ENCODE measurements around the gene CD5L. TPM values are rescaled to one million over a fixed set of nuclear protein-coding genes. Genes with fewer than 3 reads are reported as not detected.

CD5L gene
- total and polyA plus RNA-seq, 10 donors = 16.8 to 892 (median 373) TPM

DNA sequence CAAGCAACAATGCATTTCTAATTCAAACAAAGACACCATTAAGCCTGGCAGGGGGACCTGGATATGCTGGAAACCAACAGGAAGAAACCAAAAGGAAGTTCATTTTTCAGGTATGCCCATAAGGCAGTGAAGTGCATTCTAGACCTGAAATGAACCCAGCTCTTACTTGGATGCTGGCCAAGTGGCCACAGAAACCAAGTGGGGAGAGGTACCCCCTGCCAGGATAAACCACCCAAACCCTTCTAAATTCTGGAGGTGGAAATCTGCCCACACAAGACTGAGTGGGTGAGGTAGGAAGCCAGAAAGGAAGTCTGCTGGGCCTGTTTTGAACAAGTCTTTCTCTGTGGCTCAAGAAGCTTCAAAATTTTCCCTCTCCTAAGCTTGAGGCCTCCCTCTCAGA lies 2.6 kb downstream of the CD5L start:
- TF ChIP-seq POLR2A (IDR thresholded peaks at IDR 0.05) (no peak), POLR2AphosphoS5 (IDR thresholded peaks at IDR 0.05) (no peak)
- TF ChIP-seq, protein P1, sequence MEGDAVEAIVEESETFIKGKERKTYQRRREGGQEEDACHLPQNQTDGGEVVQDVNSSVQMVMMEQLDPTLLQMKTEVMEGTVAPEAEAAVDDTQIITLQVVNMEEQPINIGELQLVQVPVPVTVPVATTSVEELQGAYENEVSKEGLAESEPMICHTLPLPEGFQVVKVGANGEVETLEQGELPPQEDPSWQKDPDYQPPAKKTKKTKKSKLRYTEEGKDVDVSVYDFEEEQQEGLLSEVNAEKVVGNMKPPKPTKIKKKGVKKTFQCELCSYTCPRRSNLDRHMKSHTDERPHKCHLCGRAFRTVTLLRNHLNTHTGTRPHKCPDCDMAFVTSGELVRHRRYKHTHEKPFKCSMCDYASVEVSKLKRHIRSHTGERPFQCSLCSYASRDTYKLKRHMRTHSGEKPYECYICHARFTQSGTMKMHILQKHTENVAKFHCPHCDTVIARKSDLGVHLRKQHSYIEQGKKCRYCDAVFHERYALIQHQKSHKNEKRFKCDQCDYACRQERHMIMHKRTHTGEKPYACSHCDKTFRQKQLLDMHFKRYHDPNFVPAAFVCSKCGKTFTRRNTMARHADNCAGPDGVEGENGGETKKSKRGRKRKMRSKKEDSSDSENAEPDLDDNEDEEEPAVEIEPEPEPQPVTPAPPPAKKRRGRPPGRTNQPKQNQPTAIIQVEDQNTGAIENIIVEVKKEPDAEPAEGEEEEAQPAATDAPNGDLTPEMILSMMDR (IDR thresholded peaks at IDR 0.05 in 8 of 11, conservative IDR thresholded peaks at IDR 0.05 in 3 of 11) = no peak
- intact Hi-C loops (cut with DNase I; ENCODE audit: low total_unique reads) = no loop called here
- H3K9me3 ChIP-seq = no peaks in the 10 kb centered on the region
- H3K27ac ChIP-seq = peak overlapping the region in 5 of 8 donors; percentile 30 to 57 (median 37)
- peaks cover 0 to 27% (median 13%) of the 10 kb centered on the region in 6 donors for H3K4me1 ChIP-seq
- H3K27me3 ChIP-seq (replicated peaks in 1 of 7) = peaks cover 0 to 15% (median 0%) of the 10 kb centered on the region in 7 donors
- H3K36me3 ChIP-seq = no peaks in the 10 kb centered on the region
- H3K4me3 ChIP-seq = peak overlapping the region in 2 of 8 donors; percentile 31 to 42
- no peak for DNase-seq

DNA sequence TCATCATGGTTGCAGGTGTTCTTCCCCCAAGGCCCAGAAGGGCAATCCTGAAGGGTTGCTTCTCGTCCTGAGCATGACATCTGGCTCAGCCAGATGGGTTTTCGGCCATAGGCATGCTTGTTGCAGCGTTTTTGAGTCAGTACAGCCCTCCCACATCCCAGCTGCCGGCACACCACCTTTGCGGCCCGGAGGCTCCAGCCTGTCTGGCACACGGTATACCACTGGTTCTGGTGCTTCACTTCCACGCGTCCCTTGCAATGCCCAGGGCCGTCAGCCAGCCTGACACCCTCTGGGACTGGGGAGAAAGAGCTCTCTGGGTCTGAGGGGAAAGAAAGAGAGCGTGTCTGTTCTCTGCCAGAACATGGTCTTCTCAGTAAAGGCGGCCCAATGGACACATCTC lies 7.2 kb downstream of the CD5L start:
- Histone ChIP-seq H3K4me1 (peaks cover 0 to 12% (median 7%) of the 10 kb centered on the region in 6 donors), H3K27ac (no peak overlapping the region), H3K27me3 (replicated peaks in 1 of 7) (peaks cover 0 to 4% (median 0%) of the 10 kb centered on the region in 7 donors), H3K36me3 (no peaks in the 10 kb centered on the region), H3K9me3 (no peaks in the 10 kb centered on the region), H3K4me3 (no peak overlapping the region)
- TF ChIP-seq POLR2A (IDR thresholded peaks at IDR 0.05) (no peak), POLR2AphosphoS5 (IDR thresholded peaks at IDR 0.05) (no peak)
- TF ChIP-seq, protein P1 (IDR thresholded peaks at IDR 0.05 in 8 of 11, conservative IDR thresholded peaks at IDR 0.05 in 3 of 11) = no peak
- WGBS, 5 donors = 84 to 92% (median 86%) methylated on average over 12 of the region's 12 CpGs
- intact Hi-C loops (cut with DNase I; ENCODE audit: low total_unique reads) = no loop called here
- DNase-seq = no peak

DNA sequence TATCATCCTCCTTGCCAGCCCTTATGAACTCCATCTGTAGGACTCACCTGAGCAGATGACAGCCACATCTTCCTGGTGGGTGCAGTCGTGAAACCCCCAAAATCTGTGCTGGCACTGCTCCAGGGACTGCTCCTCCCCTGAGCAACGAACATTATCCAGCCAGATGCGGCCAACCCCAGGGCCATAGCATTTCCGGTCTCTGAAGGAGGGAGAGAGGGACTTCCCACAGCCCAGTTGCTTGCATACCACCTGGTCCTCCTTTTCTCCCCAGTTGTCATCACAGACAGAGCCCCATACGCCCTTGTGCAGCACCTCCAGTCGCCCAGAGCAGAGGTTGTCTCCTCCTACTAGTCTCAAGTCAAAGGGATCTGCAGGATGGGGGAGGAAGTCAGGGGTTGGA lies 8.5 kb downstream of the CD5L start:
- H3K36me3 ChIP-seq = no peaks in the 10 kb centered on the region
- H3K4me1 ChIP-seq = peaks cover 0 to 16% (median 10%) of the 10 kb centered on the region in 6 donors
- peaks cover 0 to 4% (median 0%) of the 10 kb centered on the region in 7 donors for H3K27me3 ChIP-seq (replicated peaks in 1 of 7)
- no peaks in the 10 kb centered on the region for H3K9me3 ChIP-seq
- 73 to 86% (median 78%) methylated on average over 6 of the region's 6 CpGs for WGBS, 5 donors
- no peak overlapping the region for H3K4me3 ChIP-seq
- DNase-seq = no peak
- intact Hi-C loops (cut with DNase I; ENCODE audit: low total_unique reads) = no loop called here
- TF ChIP-seq, protein P1 (IDR thresholded peaks at IDR 0.05 in 8 of 11, conservative IDR thresholded peaks at IDR 0.05 in 3 of 11) = no peak
- TF ChIP-seq POLR2AphosphoS5 (IDR thresholded peaks at IDR 0.05) = no peak
- TF ChIP-seq POLR2A (IDR thresholded peaks at IDR 0.05) = no peak
- H3K27ac ChIP-seq = no peak overlapping the region

DNA sequence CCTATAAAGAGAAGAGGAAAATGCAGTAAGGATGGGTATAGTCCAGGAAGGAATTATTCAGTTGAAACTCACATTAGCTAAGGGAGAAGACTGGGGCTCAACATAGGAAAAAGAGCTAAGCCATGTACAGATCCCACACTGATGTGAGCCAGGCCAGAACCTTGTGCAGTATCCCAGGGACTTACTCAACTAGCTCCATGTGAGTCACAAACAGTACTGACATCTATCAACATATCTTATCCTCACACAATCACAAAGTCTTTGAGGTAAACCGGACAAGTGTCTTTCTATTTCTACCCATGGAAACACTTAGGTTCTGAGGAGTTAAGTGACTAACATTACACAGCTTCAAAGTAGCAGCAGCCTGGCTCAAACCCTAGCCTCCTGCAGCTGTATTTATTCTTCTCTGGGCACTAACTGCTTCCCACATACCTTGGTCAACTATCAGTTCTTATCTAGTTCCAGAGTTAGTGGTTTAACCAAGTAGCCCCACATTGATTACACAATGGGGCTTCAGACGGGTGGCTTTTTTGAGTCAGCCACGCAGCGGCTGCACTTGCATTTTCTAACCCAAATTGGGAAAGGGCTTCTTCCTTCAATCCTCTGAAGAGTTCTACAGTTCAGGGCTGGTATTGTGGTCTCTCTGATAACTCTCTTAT lies 9.5 kb downstream of the CD5L start:
- intact Hi-C loops (cut with DNase I; ENCODE audit: low total_unique reads) = no loop called here
- H3K4me1 ChIP-seq = peaks cover 0 to 16% (median 10%) of the 10 kb centered on the region in 6 donors
- no peak overlapping the region for H3K27ac ChIP-seq
- no peaks in the 10 kb centered on the region for H3K27me3 ChIP-seq (replicated peaks in 1 of 7)
- 39 to 74% (median 56%) methylated on average over 4 of the region's 4 CpGs for WGBS, 5 donors
- H3K36me3 ChIP-seq = no peaks in the 10 kb centered on the region
- no peak for DNase-seq
- no peak overlapping the region for H3K4me3 ChIP-seq
- TF ChIP-seq POLR2AphosphoS5 (IDR thresholded peaks at IDR 0.05) (no peak), POLR2A (IDR thresholded peaks at IDR 0.05) (no peak)
- TF ChIP-seq, protein P1 (IDR thresholded peaks at IDR 0.05 in 8 of 11, conservative IDR thresholded peaks at IDR 0.05 in 3 of 11) = no peak
- no peaks in the 10 kb centered on the region for H3K9me3 ChIP-seq

All from spleen (tissue), 11 donors.